Glomerular visceral epithelial cell (primary cell): ENCODE results near the gene KLK13.

Experiments
- DNase-seq: peaks from one replicate; pipeline ENCODE4 v3.0.0-alpha.2; 2016; ENCODE audit errors: extremely low spot score

Gene KLK13

GRCh38 chr19:51060973-51061372 lies 3.9 kb downstream of the KLK13 start:
- DNase-seq = no peak

- no peak for DNase-seq
These were observed 4.6 kb downstream of the KLK13 start for GRCh38 chr19:51060336-51060735.

- DNase-seq = no peak
These were observed 5.2 kb downstream of the KLK13 start for GRCh38 chr19:51059715-51060114.

- DNase-seq = no peak
These were observed 9.0 kb downstream of the KLK13 start for GRCh38 chr19:51055866-51056265.

- DNase-seq = no peak
These were observed 17.9 kb downstream of the KLK13 start for GRCh38 chr19:51047031-51047335.

GRCh38 chr19:51044327-51044726 lies 20.6 kb downstream of the KLK13 start:
- no peak for DNase-seq

GRCh38 chr19:51043497-51043896 lies 21.4 kb downstream of the KLK13 start:
- DNase-seq = no peak

- DNase-seq = no peak
These were observed 24.7 kb downstream of the KLK13 start for GRCh38 chr19:51040151-51040550.

- no peak for DNase-seq
These were observed 28.4 kb downstream of the KLK13 start for GRCh38 chr19:51036519-51036918.

- no peak for DNase-seq
These were observed 30.2 kb downstream of the KLK13 start, which contains the start of gene KLK12 for GRCh38 chr19:51034704-51035103. Gene KLK12 (minus strand): TSS chr19:51035002. CDS start chr19:51034621, 381 bp downstream.

GRCh38 chr19:51031880-51032225 lies 33.0 kb downstream of the KLK13 start:
- no peak for DNase-seq

- DNase-seq = no peak
These were observed 33.5 kb downstream of the KLK13 start for GRCh38 chr19:51031220-51031879.

- DNase-seq = no peak
These were observed 34.3 kb downstream of the KLK13 start for GRCh38 chr19:51030631-51031030.

GRCh38 chr19:51029718-51030117 lies 35.2 kb downstream of the KLK13 start:
- no peak for DNase-seq

- DNase-seq = no peak
These were observed 37.0 kb downstream of the KLK13 start for GRCh38 chr19:51027873-51028272.

- no peak for DNase-seq
These were observed 37.6 kb downstream of the KLK13 start for GRCh38 chr19:51027126-51027806.

- no peak for DNase-seq
These were observed 38.4 kb downstream of the KLK13 start, which contains the start of gene KLK11 for GRCh38 chr19:51026554-51026831. Gene KLK11 (minus strand): TSS chr19:51026616. CDS start chr19:51025631, 985 bp downstream.

- DNase-seq = no peak
These were observed 38.9 kb downstream of the KLK13 start for GRCh38 chr19:51025809-51026553.

- no peak for DNase-seq
These were observed 39.5 kb downstream of the KLK13 start for GRCh38 chr19:51025401-51025800.

- no peak for DNase-seq
These were observed 40.0 kb downstream of the KLK13 start for GRCh38 chr19:51024924-51025323.

- DNase-seq = no peak
These were observed 40.9 kb downstream of the KLK13 start for GRCh38 chr19:51023946-51024345.

GRCh38 chr19:51022526-51022925 lies 42.4 kb downstream of the KLK13 start:
- DNase-seq = no peak

- peak; percentile 32 for DNase-seq
These were observed 43.8 kb downstream of the KLK13 start for GRCh38 chr19:51020988-51021651.
